GM18907 (cell line): Measurements from ENCODE around the gene RNF157.

Source experiments
- ATAC-seq: cut with Tn5 transposase; IDR thresholded peaks from one replicate; pipeline ENCODE4 v1.9.1; 2021; ENCODE audit warnings: mild to moderate bottlenecking, moderate library complexity; ENCODE audit not compliant: unreplicated experiment

Gene RNF157

DNA sequence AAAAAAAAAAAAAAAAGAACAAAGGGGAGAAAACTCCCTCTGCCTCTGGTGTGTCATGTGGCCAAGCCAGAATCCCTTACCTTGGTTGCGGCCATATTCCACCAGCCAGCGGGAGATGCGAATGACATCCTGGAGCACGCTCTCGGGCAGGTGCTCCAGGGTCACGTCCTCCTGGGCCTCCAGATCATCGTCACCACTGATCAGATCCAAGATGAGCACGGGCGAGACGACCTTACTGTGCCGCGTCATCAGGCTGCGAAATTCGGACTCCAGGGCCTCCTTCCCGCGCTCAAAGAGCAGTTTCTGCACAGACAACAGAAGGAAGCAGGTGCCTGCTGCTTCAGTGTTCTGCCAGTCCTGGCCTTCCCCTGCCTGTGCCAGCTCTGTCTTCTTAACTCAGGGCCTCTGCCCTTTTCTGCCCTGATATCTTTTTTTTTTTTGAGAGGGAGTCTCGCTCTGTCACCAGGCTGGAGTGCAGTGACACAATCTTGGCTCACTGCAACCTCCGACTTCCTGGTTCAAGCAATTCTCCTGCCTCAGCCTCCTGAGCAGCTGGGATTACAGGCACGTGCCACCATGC is 142.5 kb downstream of the RNF157 start:
- ATAC-seq = no peak

- ATAC-seq = no peak
These were observed 144.3 kb downstream of the RNF157 start for GRCh38 chr17:76095943-76096342.

- ATAC-seq = no peak
These were observed 146.2 kb downstream of the RNF157 start for GRCh38 chr17:76094046-76094445.

GRCh38 chr17:76092526-76093413 is 147.5 kb downstream of the RNF157 start:
- no peak for ATAC-seq
